Mononuclear cell (primary cell): Measurements from ENCODE around the gene CNMD. TPM values are rescaled to one million over a fixed set of nuclear protein-coding genes. Genes with fewer than 3 reads are reported as not detected.
"Not testable (repeated sequence)": the region's sequence is repeated elsewhere in the genome, so short reads cannot be mapped to it uniquely, and the experiment has no call there.

Source experiments
- H3K27me3 ChIP-seq: 2 replicates; pipeline ENCODE4 v1.6.0; 2011; ENCODE audit warnings: low read length, control low read depth; ENCODE audit not compliant: insufficient read depth
- H3K4me1 ChIP-seq: 2 replicates; pipeline ENCODE4 v1.5.1; 2011; ENCODE audit warnings: mild to moderate bottlenecking, low read length, control low read depth; ENCODE audit not compliant: insufficient read depth
- H3K4me3 ChIP-seq: 2 replicates; pipeline ENCODE4 v1.5.1; 2011; ENCODE audit warnings: mild to moderate bottlenecking, low read length, moderate library complexity
- H3K9me3 ChIP-seq: 2 replicates; pipeline ENCODE4 v1.5.1; 2011; ENCODE audit warnings: low read depth, mild to moderate bottlenecking, control low read depth, low read length
- total RNA-seq: library from RNA; depleted of rRNA; stranded (reverse); fragments of >200 nt; gene quantifications from one replicate; pipeline ENCODE4 v1.2.3, GENCODE V29; 2012

The CNMD gene
- total RNA-seq, 1 donor, result 0.10 TPM

GRCh38 chr13:52726258-52726657 lies 13.4 kb downstream of the CNMD start:
- H3K9me3 ChIP-seq, result no peaks in the 10 kb centered on the region
- H3K4me3 ChIP-seq, result no peak overlapping the region
- no peaks in the 10 kb centered on the region for H3K4me1 ChIP-seq
- H3K27me3 ChIP-seq, result peaks cover 5% of the 10 kb centered on the region

DNA sequence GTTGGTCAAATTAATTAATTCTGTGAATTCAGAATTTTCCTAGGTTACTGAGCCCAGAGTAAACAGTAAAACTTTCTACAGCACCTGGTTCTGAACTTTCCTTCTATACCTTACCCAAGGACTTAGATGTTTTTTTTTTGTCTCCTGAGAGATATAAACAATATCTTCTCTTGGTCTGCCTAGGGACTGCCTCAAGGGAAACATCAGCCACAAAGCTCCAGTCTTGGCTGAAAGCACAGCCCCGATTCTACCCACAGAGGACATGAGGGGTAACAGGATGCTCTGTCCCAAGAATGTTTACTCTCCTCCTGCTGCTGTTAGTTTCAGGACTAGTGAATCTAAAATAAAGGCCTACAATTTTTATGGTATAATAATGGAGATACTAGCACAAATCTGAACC lies 14.3 kb downstream of the CNMD start:
- H3K4me3 ChIP-seq, result no peak overlapping the region
- H3K9me3 ChIP-seq, result no peaks in the 10 kb centered on the region
- no peaks in the 10 kb centered on the region for H3K4me1 ChIP-seq
- H3K27me3 ChIP-seq, result peaks cover 5% of the 10 kb centered on the region

DNA sequence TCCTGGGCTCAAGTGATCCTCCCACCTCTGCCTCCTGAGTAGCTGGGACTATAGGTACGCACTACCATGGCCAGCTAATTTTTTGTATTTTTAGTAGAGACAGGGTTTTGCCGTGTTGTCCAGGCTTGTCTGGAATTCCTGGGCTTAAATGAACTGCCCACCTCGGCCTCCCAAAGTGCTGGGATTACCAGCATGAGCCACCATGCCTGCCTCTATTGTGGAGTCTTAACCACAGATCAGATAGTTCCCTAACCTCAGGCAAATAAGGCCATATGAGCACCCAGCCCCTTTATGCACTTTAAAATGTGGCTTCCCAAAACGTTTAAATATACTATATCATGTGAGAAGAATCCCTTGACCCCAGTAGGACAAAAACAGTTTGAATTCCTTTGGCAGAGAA lies 16.4 kb downstream of the CNMD start:
- peaks cover 5% of the 10 kb centered on the region for H3K27me3 ChIP-seq
- no peak overlapping the region for H3K4me3 ChIP-seq
- H3K4me1 ChIP-seq, result no peaks in the 10 kb centered on the region
- no peaks in the 10 kb centered on the region for H3K9me3 ChIP-seq

DNA sequence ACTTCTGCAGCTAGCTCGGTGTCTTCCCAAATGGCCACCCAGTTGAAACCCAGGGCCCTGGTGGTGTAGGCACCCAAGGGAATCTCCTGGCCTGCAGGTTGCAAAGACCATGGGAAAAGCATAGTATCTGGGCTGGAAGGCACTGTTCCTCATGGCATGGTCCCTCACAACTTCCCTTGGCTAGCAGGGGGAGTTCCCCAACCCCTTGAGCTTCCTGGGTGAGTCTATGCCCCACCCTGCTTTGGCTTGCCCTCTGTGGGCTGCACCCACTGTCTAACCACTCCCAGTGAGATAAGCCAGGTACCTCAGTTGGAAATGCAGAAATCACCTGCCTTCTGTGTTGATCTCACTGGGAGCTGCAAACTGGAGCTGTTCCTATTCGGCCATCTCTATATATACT lies 18.3 kb downstream of the CNMD start:
- not testable (repeated sequence) for H3K27me3 ChIP-seq, H3K4me3 ChIP-seq, H3K4me1 ChIP-seq, H3K9me3 ChIP-seq

DNA sequence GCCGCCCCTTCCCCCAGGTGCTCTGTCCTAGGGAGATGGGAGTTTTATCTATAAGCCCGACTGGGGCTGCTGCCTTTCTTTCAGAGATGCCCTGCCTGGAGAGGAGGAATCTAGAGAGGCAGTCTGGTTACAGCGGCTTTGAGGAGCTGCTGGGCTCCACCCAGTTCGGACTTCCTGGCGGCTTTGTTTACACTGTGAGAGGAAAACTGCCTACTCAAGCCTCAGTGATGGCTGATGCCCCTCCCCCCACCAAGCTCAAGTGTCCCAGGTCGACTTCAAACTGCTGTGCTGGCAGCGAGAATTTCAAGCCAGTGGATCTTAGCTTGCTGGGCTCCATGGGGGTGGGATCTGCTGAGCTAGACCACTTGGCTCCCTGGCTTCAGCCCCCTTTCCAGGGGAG lies 18.7 kb downstream of the CNMD start:
- not testable (repeated sequence) for H3K9me3 ChIP-seq, H3K4me3 ChIP-seq, H3K27me3 ChIP-seq, H3K4me1 ChIP-seq

GRCh38 chr13:52713894-52714293 lies 25.7 kb downstream of the CNMD start:
- Histone ChIP-seq H3K27me3 (no peaks in the 10 kb centered on the region), H3K4me1 (peaks cover 13% of the 10 kb centered on the region)

DNA sequence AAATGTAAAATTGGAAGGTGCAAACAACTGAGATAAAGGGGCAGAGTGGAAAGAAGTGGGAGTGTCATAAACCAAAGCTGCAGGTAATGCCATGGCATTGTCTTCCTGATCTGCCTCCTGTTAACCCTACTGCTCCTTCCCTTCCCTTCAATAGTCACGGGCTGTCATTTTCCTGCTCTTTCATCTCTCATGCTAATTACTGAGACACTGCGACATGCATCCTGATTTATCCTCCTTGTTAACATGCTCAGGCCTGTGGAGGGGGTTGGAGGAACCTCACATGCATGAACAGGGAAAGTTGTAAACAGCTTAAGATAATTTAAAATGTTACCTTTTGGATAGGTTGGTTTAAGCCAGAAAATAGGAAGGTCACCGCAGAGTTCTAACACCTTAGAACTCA lies 27.2 kb downstream of the CNMD start:
- Histone ChIP-seq H3K27me3 (no peaks in the 10 kb centered on the region), H3K4me1 (peaks cover 13% of the 10 kb centered on the region), H3K4me3 (no peak overlapping the region), H3K9me3 (no peaks in the 10 kb centered on the region)

More at GRCh38 chr13:52713894-52714293, 25.7 kb downstream of the CNMD start:
- H3K9me3 ChIP-seq, result no peaks in the 10 kb centered on the region
- H3K4me3 ChIP-seq, result no peak overlapping the region

GRCh38 chr13:52711286-52711685 lies 28.3 kb downstream of the CNMD start:
- H3K4me3 ChIP-seq, result no peak overlapping the region
- no peaks in the 10 kb centered on the region for H3K9me3 ChIP-seq

GRCh38 chr13:52708266-52708665 lies 31.4 kb downstream of the CNMD start:
- not testable (repeated sequence) for H3K4me3 ChIP-seq, H3K9me3 ChIP-seq, H3K27me3 ChIP-seq, H3K4me1 ChIP-seq

More at GRCh38 chr13:52711286-52711685, 28.3 kb downstream of the CNMD start:
- H3K4me1 ChIP-seq, result peaks cover 13% of the 10 kb centered on the region
- no peaks in the 10 kb centered on the region for H3K27me3 ChIP-seq

DNA sequence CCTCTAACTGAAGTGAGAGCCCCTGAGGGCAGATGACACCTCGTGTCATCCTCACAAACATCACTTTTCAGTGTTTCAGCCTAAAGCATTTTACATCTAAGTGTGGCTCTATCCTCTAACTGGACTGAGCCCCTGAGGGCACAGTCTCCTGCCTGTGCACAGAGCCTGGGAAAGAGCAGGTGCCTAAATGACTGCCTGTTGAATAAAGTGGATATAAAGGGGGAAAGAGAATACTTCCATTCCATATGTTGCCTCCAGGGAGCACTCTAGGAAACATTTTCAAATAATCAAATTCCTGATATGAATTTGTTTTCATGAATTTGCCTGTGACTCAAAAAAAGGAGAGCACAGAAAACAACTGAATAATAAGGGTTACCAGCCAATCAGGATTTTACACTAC lies 32.2 kb downstream of the CNMD start:
- no peaks in the 10 kb centered on the region for H3K9me3 ChIP-seq
- H3K4me1 ChIP-seq, result no peaks in the 10 kb centered on the region
- no peaks in the 10 kb centered on the region for H3K27me3 ChIP-seq

DNA sequence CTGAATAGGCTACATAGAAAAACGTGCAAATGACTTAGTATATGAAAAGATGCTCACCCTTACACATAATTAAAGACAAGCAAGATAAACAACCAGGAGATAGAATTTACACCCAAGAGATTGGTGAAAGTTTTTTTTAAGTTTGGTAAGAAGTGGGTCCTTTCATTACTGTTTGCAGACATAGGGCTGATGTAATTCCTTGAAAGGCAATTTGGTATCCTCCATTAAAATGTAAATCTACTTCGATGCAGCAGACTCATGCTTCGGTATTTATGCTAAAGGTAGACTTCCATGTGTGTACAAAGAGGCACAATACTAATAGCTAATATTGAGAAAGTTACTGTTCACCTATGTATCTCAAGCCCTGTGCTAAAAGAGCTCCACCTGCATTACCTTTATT lies 33.5 kb downstream of the CNMD start:
- Histone ChIP-seq H3K27me3 (no peaks in the 10 kb centered on the region), H3K9me3 (no peaks in the 10 kb centered on the region), H3K4me3 (no peak overlapping the region), H3K4me1 (no peaks in the 10 kb centered on the region)

More for the DNA sequence above, 32.2 kb downstream of the CNMD start:
- no peak overlapping the region for H3K4me3 ChIP-seq

- Histone ChIP-seq H3K4me1 (no peaks in the 10 kb centered on the region), H3K27me3 (no peaks in the 10 kb centered on the region), H3K9me3 (no peaks in the 10 kb centered on the region), H3K4me3 (no peak overlapping the region)
Observed at GRCh38 chr13:52703482-52703881, 36.1 kb downstream of the CNMD start.

DNA sequence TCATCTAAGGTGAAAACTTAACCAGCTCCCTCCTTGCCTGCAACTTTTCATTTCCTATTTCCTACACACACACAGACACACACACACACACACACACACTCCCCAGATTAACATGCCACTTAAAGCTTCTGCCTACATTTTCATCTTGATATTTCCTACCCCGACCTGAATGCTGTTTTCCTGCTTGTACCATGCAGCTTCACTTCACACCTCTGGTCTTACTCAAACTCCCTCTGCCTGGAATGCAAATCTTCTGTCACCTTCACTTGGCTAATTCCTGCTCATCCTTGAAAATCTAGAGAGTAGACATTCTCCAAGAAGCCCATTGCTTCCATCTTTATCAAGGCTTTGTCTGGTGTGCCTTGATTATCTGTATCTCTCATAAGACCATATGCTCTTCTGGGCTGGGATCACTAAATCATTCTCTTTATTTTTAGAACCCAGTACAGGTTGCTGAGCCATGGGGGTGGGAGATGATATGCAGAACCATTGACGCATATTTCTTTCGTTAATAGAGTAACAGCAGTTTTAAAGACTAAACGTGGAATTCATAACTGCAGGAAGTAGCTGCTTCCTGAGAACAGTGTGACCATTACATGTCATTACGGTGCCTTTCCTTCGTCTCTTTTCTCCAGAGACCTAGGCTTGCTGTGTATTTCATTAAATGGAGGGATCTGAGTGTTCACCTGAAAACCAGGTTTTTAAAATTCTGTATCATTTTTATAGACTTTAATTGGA lies 37.7 kb downstream of the CNMD start:
- Histone ChIP-seq H3K27me3 (no peaks in the 10 kb centered on the region), H3K4me1 (no peaks in the 10 kb centered on the region), H3K9me3 (no peaks in the 10 kb centered on the region), H3K4me3 (no peak overlapping the region)

GRCh38 chr13:52696566-52696965 lies 43.1 kb downstream of the CNMD start:
- peaks cover 9% of the 10 kb centered on the region for H3K4me1 ChIP-seq

GRCh38 chr13:52695856-52696255 lies 43.8 kb downstream of the CNMD start:
- Histone ChIP-seq H3K9me3 (no peaks in the 10 kb centered on the region), H3K27me3 (no peaks in the 10 kb centered on the region), H3K4me1 (peaks cover 9% of the 10 kb centered on the region), H3K4me3 (no peak overlapping the region)

More at GRCh38 chr13:52696566-52696965, 43.1 kb downstream of the CNMD start:
- Histone ChIP-seq H3K27me3 (no peaks in the 10 kb centered on the region), H3K9me3 (no peaks in the 10 kb centered on the region), H3K4me3 (no peak overlapping the region)

DNA sequence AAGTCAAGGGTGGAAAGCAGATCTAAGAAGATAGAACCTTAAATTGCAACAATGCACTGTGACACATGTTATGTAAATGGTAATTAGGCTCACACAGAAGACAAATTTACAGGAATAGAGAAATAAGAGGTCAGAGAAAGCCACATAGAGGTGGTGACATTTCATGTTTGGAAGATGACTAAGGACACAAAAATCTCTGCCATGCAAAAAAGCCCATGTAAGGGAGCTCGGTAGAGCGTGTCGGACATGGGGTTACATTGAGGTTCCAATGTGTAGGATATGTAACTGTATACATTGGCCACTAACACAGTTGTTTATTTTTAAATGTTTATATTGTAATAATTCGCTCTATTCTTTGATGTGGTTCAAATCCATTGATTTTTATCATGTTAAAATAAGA lies 53.2 kb downstream of the CNMD start:
- no peak overlapping the region for H3K4me3 ChIP-seq
- H3K27me3 ChIP-seq, result no peaks in the 10 kb centered on the region
- H3K4me1 ChIP-seq, result no peaks in the 10 kb centered on the region
- no peaks in the 10 kb centered on the region for H3K9me3 ChIP-seq
